Measurements from ENCODE around the gene CLOCK. TPM values are rescaled to one million over a fixed set of nuclear protein-coding genes. Genes with fewer than 3 reads are reported as not detected.

CLOCK gene
- total and polyA plus RNA-seq, 9 of the 15 experiments (the other 6 are each of a cell fraction or from before 2014, with no cell fraction given) = 3.7 to 14.4 (median 9.4) TPM

GRCh38 chr4:55546756-55547465 lies at the start of gene CLOCK (continued):
- TF ChIP-seq, protein P1, sequence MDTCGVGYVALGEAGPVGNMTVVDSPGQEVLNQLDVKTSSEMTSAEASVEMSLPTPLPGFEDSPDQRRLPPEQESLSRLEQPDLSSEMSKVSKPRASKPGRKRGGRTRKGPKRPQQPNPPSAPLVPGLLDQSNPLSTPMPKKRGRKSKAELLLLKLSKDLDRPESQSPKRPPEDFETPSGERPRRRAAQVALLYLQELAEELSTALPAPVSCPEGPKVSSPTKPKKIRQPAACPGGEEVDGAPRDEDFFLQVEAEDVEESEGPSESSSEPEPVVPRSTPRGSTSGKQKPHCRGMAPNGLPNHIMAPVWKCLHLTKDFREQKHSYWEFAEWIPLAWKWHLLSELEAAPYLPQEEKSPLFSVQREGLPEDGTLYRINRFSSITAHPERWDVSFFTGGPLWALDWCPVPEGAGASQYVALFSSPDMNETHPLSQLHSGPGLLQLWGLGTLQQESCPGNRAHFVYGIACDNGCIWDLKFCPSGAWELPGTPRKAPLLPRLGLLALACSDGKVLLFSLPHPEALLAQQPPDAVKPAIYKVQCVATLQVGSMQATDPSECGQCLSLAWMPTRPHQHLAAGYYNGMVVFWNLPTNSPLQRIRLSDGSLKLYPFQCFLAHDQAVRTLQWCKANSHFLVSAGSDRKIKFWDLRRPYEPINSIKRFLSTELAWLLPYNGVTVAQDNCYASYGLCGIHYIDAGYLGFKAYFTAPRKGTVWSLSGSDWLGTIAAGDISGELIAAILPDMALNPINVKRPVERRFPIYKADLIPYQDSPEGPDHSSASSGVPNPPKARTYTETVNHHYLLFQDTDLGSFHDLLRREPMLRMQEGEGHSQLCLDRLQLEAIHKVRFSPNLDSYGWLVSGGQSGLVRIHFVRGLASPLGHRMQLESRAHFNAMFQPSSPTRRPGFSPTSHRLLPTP (IDR thresholded peaks at IDR 0.05; ENCODE audit: borderline replicate concordance, extremely low read depth, insufficient read length) = no peak
- TF ChIP-seq, protein P2, sequence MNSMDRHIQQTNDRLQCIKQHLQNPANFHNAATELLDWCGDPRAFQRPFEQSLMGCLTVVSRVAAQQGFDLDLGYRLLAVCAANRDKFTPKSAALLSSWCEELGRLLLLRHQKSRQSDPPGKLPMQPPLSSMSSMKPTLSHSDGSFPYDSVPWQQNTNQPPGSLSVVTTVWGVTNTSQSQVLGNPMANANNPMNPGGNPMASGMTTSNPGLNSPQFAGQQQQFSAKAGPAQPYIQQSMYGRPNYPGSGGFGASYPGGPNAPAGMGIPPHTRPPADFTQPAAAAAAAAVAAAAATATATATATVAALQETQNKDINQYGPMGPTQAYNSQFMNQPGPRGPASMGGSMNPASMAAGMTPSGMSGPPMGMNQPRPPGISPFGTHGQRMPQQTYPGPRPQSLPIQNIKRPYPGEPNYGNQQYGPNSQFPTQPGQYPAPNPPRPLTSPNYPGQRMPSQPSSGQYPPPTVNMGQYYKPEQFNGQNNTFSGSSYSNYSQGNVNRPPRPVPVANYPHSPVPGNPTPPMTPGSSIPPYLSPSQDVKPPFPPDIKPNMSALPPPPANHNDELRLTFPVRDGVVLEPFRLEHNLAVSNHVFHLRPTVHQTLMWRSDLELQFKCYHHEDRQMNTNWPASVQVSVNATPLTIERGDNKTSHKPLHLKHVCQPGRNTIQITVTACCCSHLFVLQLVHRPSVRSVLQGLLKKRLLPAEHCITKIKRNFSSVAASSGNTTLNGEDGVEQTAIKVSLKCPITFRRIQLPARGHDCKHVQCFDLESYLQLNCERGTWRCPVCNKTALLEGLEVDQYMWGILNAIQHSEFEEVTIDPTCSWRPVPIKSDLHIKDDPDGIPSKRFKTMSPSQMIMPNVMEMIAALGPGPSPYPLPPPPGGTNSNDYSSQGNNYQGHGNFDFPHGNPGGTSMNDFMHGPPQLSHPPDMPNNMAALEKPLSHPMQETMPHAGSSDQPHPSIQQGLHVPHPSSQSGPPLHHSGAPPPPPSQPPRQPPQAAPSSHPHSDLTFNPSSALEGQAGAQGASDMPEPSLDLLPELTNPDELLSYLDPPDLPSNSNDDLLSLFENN (IDR thresholded peaks at IDR 0.05; ENCODE audit: low read depth in 2 of 2, low read length in 2 of 2) = peak in 1 of 2 experiments; percentile 27; a peak in 1 of 4 replicates
- peak; percentile 72 for TF ChIP-seq VEZF1 (CRISPR knock-in tag; IDR thresholded peaks at IDR 0.05)
- TF ChIP-seq ZNF639 (CRISPR knock-in tag; conservative IDR thresholded peaks at IDR 0.05 in 1 of 2, IDR thresholded peaks at IDR 0.05 in 1 of 2) = peak in 1 of 2 experiments; percentile 36; a peak in 1 of 4 replicates
- TF ChIP-seq, protein P3, sequence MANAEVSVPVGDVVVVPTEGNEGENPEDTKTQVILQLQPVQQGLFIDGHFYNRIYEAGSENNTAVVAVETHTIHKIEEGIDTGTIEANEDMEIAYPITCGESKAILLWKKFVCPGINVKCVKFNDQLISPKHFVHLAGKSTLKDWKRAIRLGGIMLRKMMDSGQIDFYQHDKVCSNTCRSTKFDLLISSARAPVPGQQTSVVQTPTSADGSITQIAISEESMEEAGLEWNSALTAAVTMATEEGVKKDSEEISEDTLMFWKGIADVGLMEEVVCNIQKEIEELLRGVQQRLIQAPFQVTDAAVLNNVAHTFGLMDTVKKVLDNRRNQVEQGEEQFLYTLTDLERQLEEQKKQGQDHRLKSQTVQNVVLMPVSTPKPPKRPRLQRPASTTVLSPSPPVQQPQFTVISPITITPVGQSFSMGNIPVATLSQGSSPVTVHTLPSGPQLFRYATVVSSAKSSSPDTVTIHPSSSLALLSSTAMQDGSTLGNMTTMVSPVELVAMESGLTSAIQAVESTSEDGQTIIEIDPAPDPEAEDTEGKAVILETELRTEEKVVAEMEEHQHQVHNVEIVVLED (CRISPR knock-in tag; IDR thresholded peaks at IDR 0.05) = peak; percentile 12; the same call in 1 of the 2 replicates
- TF ChIP-seq MLLT1 (IDR thresholded peaks at IDR 0.05) = no peak

All from K562 (cell line).